ENCODE measurements around the gene FGF14. TPM values are rescaled to one million over a fixed set of nuclear protein-coding genes. Genes with fewer than 3 reads are reported as not detected.
A peak's percentile ranks its signal among the peaks of the same experiment; 100 is the strongest.

Gene FGF14
- total and polyA plus RNA-seq, 4 experiments from 2014 or later = 0.33 to 0.55 (median 0.35) TPM; not detected in 1

- no peaks in the 10 kb centered on the region for H3K9me3 ChIP-seq (ENCODE audit: control insufficient read depth in 1 of 2, low read length in 2 of 2)
- no peak for DNase-seq
- H3K4me3 Mint-ChIP-seq = no peak overlapping the region
- H3K27me3 Mint-ChIP-seq = peaks cover 5 to 9% of the 10 kb centered on the region in 2 donors
- no peaks in the 10 kb centered on the region for H3K36me3 ChIP-seq (ENCODE audit: insufficient read depth, low read length)
- no peak overlapping the region for H3K4me3 ChIP-seq (ENCODE audit: low read length in 2 of 2)
- H3K27ac Mint-ChIP-seq = no peak overlapping the region
- no peaks in the 10 kb centered on the region for H3K36me3 Mint-ChIP-seq
- ChIA-PET POLR2A (ENCODE audit: partially characterized antibody) (no interaction called here), CTCF (ENCODE audit: partially characterized antibody) (no interaction called here)
- H3K9me3 Mint-ChIP-seq = peaks cover 0 to 1% (median 0%) of the 10 kb centered on the region in 8 donors
- intact Hi-C loops (cut with micrococcal nuclease) = no loop called here
- no peaks in the 10 kb centered on the region for H3K4me1 ChIP-seq (ENCODE audit: insufficient read depth, low read length)
- H3K27me3 ChIP-seq (ENCODE audit: insufficient read depth, low read length) = no peaks in the 10 kb centered on the region
- H3K27ac ChIP-seq (ENCODE audit: low read depth, low read length) = no peak overlapping the region
- H3K4me1 Mint-ChIP-seq = no peaks in the 10 kb centered on the region
These were observed 622.7 kb downstream of the FGF14 start for GRCh38 chr13:101779147-101779546.

GRCh38 chr13:101775267-101775666 is 626.6 kb downstream of the FGF14 start:
- no peaks in the 10 kb centered on the region for H3K36me3 ChIP-seq (ENCODE audit: insufficient read depth, low read length)
- Mint-ChIP-seq H3K4me1 (no peaks in the 10 kb centered on the region), H3K9me3 (peaks cover 0 to 1% (median 0%) of the 10 kb centered on the region in 8 donors), H3K27ac (no peak overlapping the region), H3K4me3 (no peak overlapping the region), H3K36me3 (no peaks in the 10 kb centered on the region), H3K27me3 (peaks cover 2 to 7% of the 10 kb centered on the region in 2 donors)
- no peak for DNase-seq
- H3K27me3 ChIP-seq (ENCODE audit: insufficient read depth, low read length) = no peaks in the 10 kb centered on the region
- H3K27ac ChIP-seq (ENCODE audit: low read depth, low read length) = no peak overlapping the region
- ChIA-PET POLR2A (ENCODE audit: partially characterized antibody) (no interaction called here), CTCF (ENCODE audit: partially characterized antibody) (no interaction called here)
- no peak overlapping the region for H3K4me3 ChIP-seq (ENCODE audit: low read length in 2 of 2)
- intact Hi-C loops (cut with micrococcal nuclease) = no loop called here
- H3K4me1 ChIP-seq (ENCODE audit: insufficient read depth, low read length) = no peaks in the 10 kb centered on the region
- H3K9me3 ChIP-seq (ENCODE audit: control insufficient read depth in 1 of 2, low read length in 2 of 2) = no peaks in the 10 kb centered on the region

- intact Hi-C loops (cut with micrococcal nuclease) = no loop called here
- ChIA-PET POLR2A (ENCODE audit: partially characterized antibody) (no interaction called here), CTCF (ENCODE audit: partially characterized antibody) (no interaction called here)
- Mint-ChIP-seq H3K9me3 (peaks cover 0 to 1% (median 0%) of the 10 kb centered on the region in 8 donors), H3K4me1 (no peaks in the 10 kb centered on the region), H3K4me3 (no peak overlapping the region), H3K27ac (no peak overlapping the region), H3K36me3 (no peaks in the 10 kb centered on the region), H3K27me3 (peaks cover 2 to 12% of the 10 kb centered on the region in 2 donors)
- Histone ChIP-seq H3K36me3 (ENCODE audit: insufficient read depth, low read length) (no peaks in the 10 kb centered on the region), H3K4me1 (ENCODE audit: insufficient read depth, low read length) (no peaks in the 10 kb centered on the region), H3K27me3 (ENCODE audit: insufficient read depth, low read length) (no peaks in the 10 kb centered on the region), H3K4me3 (ENCODE audit: low read length in 2 of 2) (no peak overlapping the region), H3K9me3 (ENCODE audit: control insufficient read depth in 1 of 2, low read length in 2 of 2) (no peaks in the 10 kb centered on the region), H3K27ac (ENCODE audit: low read depth, low read length) (no peak overlapping the region)
- DNase-seq = no peak
These were observed 627.5 kb downstream of the FGF14 start for GRCh38 chr13:101774393-101774792.

GRCh38 chr13:101773062-101773461 is 628.8 kb downstream of the FGF14 start:
- intact Hi-C loops (cut with micrococcal nuclease) = no loop called here
- POLR2A ChIA-PET (ENCODE audit: partially characterized antibody) = no interaction called here
- H3K9me3 Mint-ChIP-seq = peaks cover 0 to 1% (median 0%) of the 10 kb centered on the region in 8 donors

GRCh38 chr13:101767131-101767530 is 634.7 kb downstream of the FGF14 start:
- H3K9me3 Mint-ChIP-seq = no peaks in the 10 kb centered on the region
- Histone ChIP-seq H3K27me3 (ENCODE audit: insufficient read depth, low read length) (no peaks in the 10 kb centered on the region), H3K36me3 (ENCODE audit: insufficient read depth, low read length) (no peaks in the 10 kb centered on the region), H3K27ac (ENCODE audit: low read depth, low read length) (no peak overlapping the region), H3K9me3 (ENCODE audit: control insufficient read depth in 1 of 2, low read length in 2 of 2) (no peaks in the 10 kb centered on the region), H3K4me3 (ENCODE audit: low read length in 2 of 2) (no peak overlapping the region), H3K4me1 (ENCODE audit: insufficient read depth, low read length) (no peaks in the 10 kb centered on the region)
- H3K27me3 Mint-ChIP-seq = peaks cover 10 to 16% of the 10 kb centered on the region in 2 donors
- ChIA-PET CTCF (ENCODE audit: partially characterized antibody) (interaction anchor here (1.0 to 1.1 kb wide), 2 partner anchors 10 to 19 kb away, joined by 3 to 4 read pairs; no protein-coding TSS in a partner anchor), POLR2A (ENCODE audit: partially characterized antibody) (no interaction called here)
- H3K4me3 Mint-ChIP-seq = no peak overlapping the region
- no peak overlapping the region for H3K27ac Mint-ChIP-seq
- no peaks in the 10 kb centered on the region for H3K4me1 Mint-ChIP-seq
- intact Hi-C loops (cut with micrococcal nuclease) = no loop called here
- no peak for DNase-seq
- H3K36me3 Mint-ChIP-seq = no peaks in the 10 kb centered on the region

More at GRCh38 chr13:101773062-101773461, 628.8 kb downstream of the FGF14 start:
- no peak overlapping the region for H3K4me3 ChIP-seq (ENCODE audit: low read length in 2 of 2)
- Mint-ChIP-seq H3K27me3 (peaks cover 4 to 12% of the 10 kb centered on the region in 2 donors), H3K4me1 (no peaks in the 10 kb centered on the region), H3K27ac (no peak overlapping the region), H3K4me3 (no peak overlapping the region), H3K36me3 (no peaks in the 10 kb centered on the region)
- no peaks in the 10 kb centered on the region for H3K9me3 ChIP-seq (ENCODE audit: control insufficient read depth in 1 of 2, low read length in 2 of 2)
- H3K27me3 ChIP-seq (ENCODE audit: insufficient read depth, low read length) = no peaks in the 10 kb centered on the region
- no peaks in the 10 kb centered on the region for H3K36me3 ChIP-seq (ENCODE audit: insufficient read depth, low read length)
- no peaks in the 10 kb centered on the region for H3K4me1 ChIP-seq (ENCODE audit: insufficient read depth, low read length)
- no peak overlapping the region for H3K27ac ChIP-seq (ENCODE audit: low read depth, low read length)
- no peak for DNase-seq
- CTCF ChIA-PET (ENCODE audit: partially characterized antibody) = no interaction called here

GRCh38 chr13:101763191-101763590 is 638.7 kb downstream of the FGF14 start:
- H3K27me3 Mint-ChIP-seq = peaks cover 16 to 18% of the 10 kb centered on the region in 2 donors
- DNase-seq = no peak

GRCh38 chr13:101757446-101758039 is 644.3 kb downstream of the FGF14 start:
- Histone ChIP-seq H3K27ac (ENCODE audit: low read depth, low read length) (no peak overlapping the region), H3K4me3 (ENCODE audit: low read length in 2 of 2) (no peak overlapping the region), H3K4me1 (ENCODE audit: insufficient read depth, low read length) (no peaks in the 10 kb centered on the region), H3K9me3 (ENCODE audit: control insufficient read depth in 1 of 2, low read length in 2 of 2) (no peaks in the 10 kb centered on the region), H3K27me3 (ENCODE audit: insufficient read depth, low read length) (no peaks in the 10 kb centered on the region), H3K36me3 (ENCODE audit: insufficient read depth, low read length) (no peaks in the 10 kb centered on the region)
- Mint-ChIP-seq H3K9me3 (no peaks in the 10 kb centered on the region), H3K27ac (no peak overlapping the region), H3K27me3 (peaks cover 11 to 14% of the 10 kb centered on the region in 2 donors), H3K4me3 (no peak overlapping the region), H3K4me1 (no peaks in the 10 kb centered on the region), H3K36me3 (no peaks in the 10 kb centered on the region)
- intact Hi-C loops (cut with micrococcal nuclease) = loop anchor here (1.0 kb wide), 2 partner anchors 243 to 613 kb away; no protein-coding TSS in a partner anchor
- ChIA-PET POLR2A (ENCODE audit: partially characterized antibody) (interaction anchor here (1.0 kb wide), 1 partner anchor 243 kb away, joined by 3 read pairs; no protein-coding TSS in a partner anchor), CTCF (ENCODE audit: partially characterized antibody) (interaction anchor here (0.7 to 5.5 kb wide), 7 partner anchors 10 to 250 kb away, joined by 3 to 24 read pairs (median 5); no protein-coding TSS in a partner anchor)
- peak in 4 of 5 donors; percentile 22 to 35 (median 30) for DNase-seq

More at GRCh38 chr13:101763191-101763590, 638.7 kb downstream of the FGF14 start:
- Histone ChIP-seq H3K4me3 (ENCODE audit: low read length in 2 of 2) (no peak overlapping the region), H3K9me3 (ENCODE audit: control insufficient read depth in 1 of 2, low read length in 2 of 2) (no peaks in the 10 kb centered on the region), H3K36me3 (ENCODE audit: insufficient read depth, low read length) (no peaks in the 10 kb centered on the region), H3K4me1 (ENCODE audit: insufficient read depth, low read length) (no peaks in the 10 kb centered on the region), H3K27ac (ENCODE audit: low read depth, low read length) (no peak overlapping the region), H3K27me3 (ENCODE audit: insufficient read depth, low read length) (no peaks in the 10 kb centered on the region)
- Mint-ChIP-seq H3K9me3 (no peaks in the 10 kb centered on the region), H3K27ac (no peak overlapping the region), H3K36me3 (no peaks in the 10 kb centered on the region), H3K4me1 (no peaks in the 10 kb centered on the region), H3K4me3 (no peak overlapping the region)
- POLR2A ChIA-PET (ENCODE audit: partially characterized antibody) = no interaction called here
- intact Hi-C loops (cut with micrococcal nuclease) = no loop called here
- CTCF ChIA-PET (ENCODE audit: partially characterized antibody) = no interaction called here

Data from CD4-positive, alpha-beta memory T cell (primary cell).